HG02884 (cell line): ENCODE data around the gene TNPO1.
A peak's percentile ranks its signal among the peaks of the same experiment; 100 is the strongest.
"Not testable (repeated sequence)": the region's sequence is repeated elsewhere in the genome, so short reads cannot be mapped to it uniquely, and the experiment has no call there.

Experiments used
- ATAC-seq: cut with Tn5 transposase; IDR thresholded peaks from one replicate; pipeline ENCODE4 v1.9.1; 2021; ENCODE audit warnings: mild to moderate bottlenecking, moderate library complexity; ENCODE audit not compliant: unreplicated experiment

Gene TNPO1

GRCh38 chr5:72922422-72922821 is 106.0 kb downstream of the TNPO1 start:
- ATAC-seq: no peak

- ATAC-seq: no peak
These were observed 109.0 kb downstream of the TNPO1 start for GRCh38 chr5:72925336-72926010.

DNA sequence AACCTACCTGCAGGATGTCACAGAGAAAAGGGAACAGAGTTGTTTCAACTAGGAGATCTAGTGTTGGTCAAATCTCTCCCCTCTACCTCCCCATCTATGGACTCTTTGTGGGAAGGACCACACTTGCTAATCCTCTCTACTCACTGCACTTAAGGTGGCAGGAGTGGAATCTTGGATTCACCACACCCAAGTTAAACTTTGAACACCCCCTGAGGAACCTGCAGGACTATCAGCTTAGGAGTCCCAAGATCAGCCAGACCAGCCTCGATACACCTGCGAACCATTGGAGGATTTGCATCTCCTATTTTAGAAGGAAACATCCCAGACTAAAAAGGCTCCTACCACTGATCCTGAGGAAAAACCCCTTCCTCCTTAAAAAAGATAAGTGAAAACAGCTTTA is 116.2 kb downstream of the TNPO1 start:
- ATAC-seq: not testable (repeated sequence)

- ATAC-seq: not testable (repeated sequence)
These were observed 118.7 kb downstream of the TNPO1 start for GRCh38 chr5:72934953-72935725.

DNA sequence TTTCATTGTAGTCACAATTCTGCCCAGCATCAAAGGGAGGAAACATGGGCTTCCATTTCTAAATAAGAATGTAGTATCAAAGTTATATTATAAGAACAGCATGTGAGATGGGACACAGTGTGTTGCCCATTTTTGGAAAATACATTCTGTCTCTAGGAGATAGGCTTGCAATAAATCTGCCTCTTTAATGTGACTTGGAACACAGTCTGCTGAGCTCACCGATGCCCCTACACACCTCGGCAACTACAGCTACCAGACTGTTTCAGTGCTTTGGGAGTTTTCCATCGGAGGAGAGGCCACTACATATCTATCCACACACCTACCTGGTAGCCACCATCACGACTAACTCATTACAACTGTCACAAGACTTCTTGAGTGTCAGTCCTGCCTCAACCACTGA is 120.4 kb downstream of the TNPO1 start:
- ATAC-seq: no peak

GRCh38 chr5:72937517-72938061 is 121.1 kb downstream of the TNPO1 start:
- no peak for ATAC-seq

GRCh38 chr5:72938206-72938605 is 121.7 kb downstream of the TNPO1 start:
- no peak for ATAC-seq

DNA sequence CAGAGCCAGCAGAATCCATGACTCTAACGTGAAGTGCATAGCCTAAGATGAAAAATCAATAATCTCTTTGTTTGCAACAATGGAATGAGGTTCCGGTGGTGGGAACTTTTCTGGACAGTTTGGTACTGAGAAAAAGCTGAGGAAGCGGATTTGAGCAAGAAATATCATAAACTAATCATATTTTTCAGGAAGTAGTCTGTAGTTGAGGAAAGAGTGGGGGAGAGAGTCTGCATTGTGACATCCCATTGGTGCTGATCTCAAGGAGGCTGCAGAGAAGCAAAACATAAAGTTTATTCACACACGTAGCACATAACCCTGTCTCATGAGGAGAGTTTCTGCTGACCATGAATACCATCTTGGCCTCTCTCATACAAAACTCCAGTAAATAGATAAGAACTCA is 123.6 kb downstream of the TNPO1 start:
- ATAC-seq: no peak

DNA sequence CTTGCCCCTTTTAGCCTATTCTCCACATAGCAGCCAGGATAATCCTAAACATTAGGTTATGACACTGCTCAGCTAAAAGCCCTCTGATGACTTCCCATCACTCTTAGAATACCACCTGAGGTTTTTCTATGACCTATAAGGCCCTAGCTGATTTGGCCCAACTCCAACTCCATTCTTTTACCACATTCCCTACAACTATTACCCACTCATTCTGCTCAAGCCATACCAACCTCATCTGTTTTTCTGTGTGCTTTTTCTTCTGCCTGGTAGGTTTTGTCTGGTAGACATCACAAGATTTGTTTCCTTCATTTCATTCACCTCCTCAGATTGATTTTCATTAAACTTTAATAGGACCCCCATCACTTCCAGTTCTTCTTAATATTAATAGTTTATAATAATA is 126.8 kb downstream of the TNPO1 start:
- ATAC-seq: no peak

DNA sequence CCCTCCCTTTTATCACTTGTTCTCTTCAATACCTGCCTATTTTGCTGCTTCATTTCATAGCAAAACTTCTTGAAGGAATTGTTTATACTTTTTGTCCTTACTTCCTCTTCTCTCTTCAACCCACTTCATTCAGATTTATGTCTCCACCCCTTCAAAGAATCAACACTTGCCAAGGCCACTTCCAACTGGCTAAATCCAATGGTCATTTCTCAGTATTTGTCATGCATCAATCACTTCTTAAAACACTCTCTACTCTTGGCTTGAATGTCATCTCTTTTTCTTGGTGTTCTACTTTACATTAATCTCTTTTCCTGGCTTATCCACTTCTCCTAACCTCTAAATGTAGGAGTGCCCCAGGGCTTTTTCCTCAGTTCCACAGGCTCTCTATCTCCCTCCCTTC is 131.0 kb downstream of the TNPO1 start:
- ATAC-seq: no peak

DNA sequence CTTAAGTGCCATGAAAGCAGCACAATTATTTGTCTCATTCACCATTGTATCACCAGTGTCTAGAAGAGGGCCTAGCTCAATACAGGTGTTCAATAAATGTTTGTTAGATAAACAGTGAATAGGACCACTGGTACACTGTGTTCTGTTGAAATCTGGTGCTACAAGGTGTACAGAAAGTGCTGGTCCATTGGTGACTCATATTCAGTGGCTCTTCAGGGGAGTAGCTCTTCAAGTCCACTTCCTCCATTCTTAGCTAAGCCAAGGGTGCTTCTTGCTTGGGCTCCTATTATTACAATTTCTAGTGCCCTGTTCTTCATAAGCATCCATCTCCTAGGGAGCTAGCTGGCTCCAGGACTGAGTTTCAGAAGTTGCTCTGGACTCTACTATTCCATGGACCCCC is 133.0 kb downstream of the TNPO1 start:
- ATAC-seq: no peak

DNA sequence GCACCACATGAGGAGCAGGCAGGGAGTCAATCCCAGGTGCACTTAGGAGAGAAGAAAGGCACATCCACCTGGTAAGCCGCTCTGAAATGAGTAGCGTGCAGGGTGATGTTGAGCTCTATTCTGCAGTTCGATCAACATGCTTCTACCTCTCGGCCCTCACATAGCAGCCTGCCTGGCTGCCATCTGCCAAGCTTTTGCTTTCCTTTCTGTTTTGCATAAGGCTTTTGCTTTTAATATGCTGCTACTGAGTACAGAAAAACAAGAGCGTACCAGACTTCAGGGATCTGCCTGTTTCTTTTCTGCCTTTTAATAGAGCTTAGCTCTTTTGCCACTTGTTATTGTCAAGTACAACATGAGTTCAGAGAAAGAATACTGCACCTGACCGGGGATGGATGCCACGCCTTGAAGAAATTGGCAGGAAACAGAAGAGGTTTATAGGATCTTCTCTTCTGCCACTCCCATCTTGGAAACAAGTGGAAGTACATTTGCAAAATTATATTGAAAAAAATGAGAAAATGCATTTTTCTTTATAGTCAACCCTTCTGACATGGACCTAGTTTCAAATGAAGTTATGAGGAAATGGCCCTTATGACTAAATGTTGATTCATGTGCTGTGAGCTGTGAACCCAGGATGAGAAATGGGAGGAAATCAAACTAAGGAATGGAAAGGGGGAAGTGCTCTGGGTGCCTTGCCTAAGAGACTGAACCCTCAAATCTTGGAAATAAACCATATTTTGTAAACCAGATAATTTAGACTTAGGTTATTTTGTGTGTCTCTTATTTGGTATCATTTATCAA is 135.4 kb downstream of the TNPO1 start:
- ATAC-seq: no peak

GRCh38 chr5:72954389-72954788 is 137.9 kb downstream of the TNPO1 start:
- ATAC-seq: no peak

DNA sequence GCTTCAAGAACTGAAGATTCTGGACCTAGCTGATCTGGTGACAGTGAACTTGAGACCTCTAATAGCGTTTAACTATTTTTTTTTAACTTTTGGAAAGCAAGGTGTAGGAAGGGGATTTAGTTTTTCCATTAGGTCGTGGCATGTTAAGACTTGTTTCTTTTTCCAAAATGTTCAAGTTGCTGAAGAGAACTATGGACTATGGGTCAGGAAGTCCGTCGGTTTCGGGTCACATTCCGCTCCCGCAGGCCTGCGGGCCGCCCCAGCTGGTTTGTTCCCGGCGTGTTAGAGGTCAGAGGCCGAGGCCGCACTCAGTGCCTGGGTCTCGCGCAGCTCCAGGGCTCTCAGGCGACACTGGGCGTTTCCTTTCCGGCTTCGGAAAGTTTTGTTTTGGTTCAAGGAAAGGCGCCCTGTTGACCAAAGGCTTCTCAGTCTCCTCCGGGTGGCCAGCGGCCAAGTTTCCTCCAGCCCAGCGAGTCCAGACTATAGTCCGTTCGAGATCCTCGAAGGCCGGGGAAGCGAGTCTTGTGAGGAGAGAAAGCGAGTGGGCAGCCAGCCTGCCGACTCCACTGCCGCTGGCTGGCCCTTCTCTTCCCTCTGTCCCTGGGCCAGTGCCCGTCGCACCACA is 138.8 kb downstream of the TNPO1 start:
- ATAC-seq: peak; percentile 30

DNA sequence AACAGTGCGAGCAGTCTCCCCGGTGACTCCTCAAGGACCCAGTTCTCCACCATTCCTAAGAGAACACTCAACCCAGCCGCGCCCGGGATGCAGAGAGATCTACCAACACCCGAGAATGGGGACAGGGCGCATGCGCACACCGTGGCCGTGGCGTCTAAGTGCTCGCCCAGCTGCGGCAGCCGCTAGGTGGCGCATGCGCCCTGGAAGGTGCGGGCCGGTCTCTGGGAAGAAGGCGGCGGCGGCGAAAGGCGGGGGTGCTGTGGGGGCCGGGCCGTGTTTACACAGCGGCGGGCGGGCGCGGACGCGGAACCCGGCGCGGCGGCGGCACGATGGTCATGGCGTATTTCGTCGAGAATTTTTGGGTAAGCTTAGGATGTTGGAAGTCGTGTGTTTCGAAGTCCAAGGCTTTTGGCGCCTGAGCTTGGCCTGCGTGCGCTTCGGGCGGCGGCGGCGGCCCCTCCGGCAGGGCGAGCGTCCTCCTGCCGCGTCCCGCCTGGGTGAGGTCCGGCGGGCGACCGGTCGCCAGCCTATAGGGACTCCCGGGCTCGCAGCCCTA is 139.4 kb downstream of the TNPO1 start, which contains the start of gene FCHO2:
FCHO2 (plus strand) TSS at position 274 of the 556 bp plus-strand sequence; CDS start at position 330, 56 bp downstream.
- ATAC-seq: peak; percentile 95

DNA sequence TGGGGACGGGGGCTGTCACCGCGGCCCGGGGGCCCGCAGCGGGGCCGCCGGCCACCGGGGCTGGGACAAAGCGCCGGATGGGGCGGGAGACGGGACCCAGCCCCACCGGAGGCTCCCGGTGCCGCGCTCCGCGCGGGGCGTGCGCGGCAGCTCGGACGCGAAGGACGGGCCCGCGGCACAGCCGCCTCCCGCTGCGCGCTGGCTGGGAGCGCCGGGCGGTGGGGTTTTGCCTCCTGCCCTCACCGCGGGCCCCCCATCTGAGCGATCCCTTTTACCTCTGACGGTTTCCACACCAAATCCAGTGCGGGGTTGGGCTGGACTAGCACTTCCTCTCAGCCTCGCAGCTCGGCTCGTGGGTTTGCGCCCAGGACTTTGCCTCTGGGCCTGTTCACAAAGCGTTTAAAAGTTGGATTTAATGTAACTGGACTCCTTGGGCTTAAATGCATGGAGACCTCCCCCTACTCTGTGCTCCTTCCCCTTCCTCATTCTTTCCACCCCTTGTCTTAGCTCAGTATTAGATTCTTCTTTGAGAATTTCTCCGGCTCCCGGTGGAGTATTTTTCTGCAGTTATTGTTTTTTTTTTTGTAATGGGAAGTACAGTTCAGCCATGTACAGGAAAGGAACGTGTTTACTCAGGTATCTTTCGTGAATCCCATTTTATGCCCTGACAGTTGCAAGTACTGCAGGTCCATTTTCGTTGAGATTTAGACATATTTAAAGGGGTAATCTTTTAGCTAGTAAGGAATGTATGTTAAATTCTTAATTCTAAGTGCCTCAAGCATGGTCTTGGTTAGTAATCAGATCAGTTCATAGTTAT is 140.1 kb downstream of the TNPO1 start:
- ATAC-seq: peak; percentile 7

DNA sequence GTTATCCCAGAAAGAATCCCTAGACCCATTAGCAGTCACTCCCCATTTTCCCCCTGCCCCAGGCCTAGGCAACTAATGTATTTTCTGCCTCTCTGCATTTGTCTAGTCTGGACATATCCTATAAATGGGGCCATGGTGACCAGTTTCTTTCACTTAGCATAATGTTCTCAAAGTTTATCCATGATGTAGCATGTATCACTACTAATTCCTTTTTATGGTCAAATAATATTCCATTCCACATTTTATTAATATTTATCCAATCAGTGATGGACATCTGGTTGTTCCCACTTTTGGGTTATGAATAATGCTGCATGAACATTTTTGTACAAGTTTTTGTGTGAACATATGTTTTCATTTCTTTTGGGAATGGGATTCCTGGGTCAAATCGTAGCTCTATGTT is 140.9 kb downstream of the TNPO1 start:
- ATAC-seq: no peak

GRCh38 chr5:72959257-72959656 is 142.8 kb downstream of the TNPO1 start:
- no peak for ATAC-seq
